H1 (cell line): ENCODE measurements around the gene SAFB. TPM values are rescaled to one million over a fixed set of nuclear protein-coding genes. Genes with fewer than 3 reads are reported as not detected.

Experiments
- CEBPB ChIP-seq: IDR thresholded peaks from 2 replicates; pipeline ENCODE4 v1.6.1; 2012; ENCODE audit warnings: low read depth, low read length
- RAD21 ChIP-seq, 2 experiments: IDR thresholded peaks in 1 of 2; conservative IDR thresholded peaks in 1 of 2; 2 replicates each; pipeline ENCODE4 v1.6.1; 2011; ENCODE audit warnings: low read depth in 2 of 2, low read length in 2 of 2, improper control_type of control experiment in 1 of 2, inconsistent platforms in 1 of 2, mild to moderate bottlenecking in 1 of 2, moderate library complexity in 1 of 2
- RXRA ChIP-seq: IDR thresholded peaks from 2 replicates; pipeline ENCODE4 v1.6.1; 2011; ENCODE audit warnings: low read depth, mild to moderate bottlenecking, low read length, moderate library complexity; ENCODE audit not compliant: insufficient read depth
- SP4 ChIP-seq: IDR thresholded peaks from 2 replicates; pipeline ENCODE4 v1.6.1; 2012; ENCODE audit warnings: low read length, inconsistent platforms
- TAF7 ChIP-seq: optimal IDR thresholded peaks from 2 replicates; pipeline ENCODE3; 2011; ENCODE audit warnings: low read depth, mild to moderate bottlenecking, inconsistent platforms, low read length, moderate library complexity, borderline replicate concordance
- USF2 ChIP-seq: IDR thresholded peaks from 2 replicates; pipeline ENCODE4 v1.6.1; 2011; ENCODE audit warnings: low read length, improper control_type of control experiment
- polyA plus RNA-seq, 7 experiments: library from polyadenylated mRNA; depleted of rRNA in 3 of 7; stranded (reverse) in 5 of 7; unstranded in 2 of 7; fragments of >200 nt in 5 of 7; fragments of 200-250 nt in 2 of 7; gene quantifications; 1 replicate in 5 of 7; 2 replicates in 1 of 7; 4 replicates in 1 of 7; pipeline versions ENCODE4 v1.2.1 to v1.2.3, GENCODE V29; 2011 to 2013; ENCODE audit warnings: missing spikeins in 2 of 7, mixed read lengths in 2 of 7
- total RNA-seq: library from RNA; stranded (reverse); fragmentation: NEBNext Ultra II Directional; extraction: Animal tissue kit (Norgen Biotek cat#: 25700); gene quantifications from 2 replicates; pipeline ENCODE4 v1.2.1, GENCODE V29; 2021

Gene SAFB
- total and polyA plus RNA-seq, 2 of the 8 experiments (the other 6 are each of a cell fraction or from before 2014, with no cell fraction given), result 27.0 to 110 TPM

- no peak for TF ChIP-seq USF2
- TF ChIP-seq RAD21 (IDR thresholded peaks at IDR 0.05 in 1 of 2, conservative IDR thresholded peaks at IDR 0.05 in 1 of 2; ENCODE audit: low read depth in 2 of 2, low read length in 2 of 2), result no peak
- no peak for TF ChIP-seq TAF7
- no peak for TF ChIP-seq CEBPB
- no peak for TF ChIP-seq RXRA
- no peak for TF ChIP-seq SP4
- TF ChIP-seq, all 59 proteins: peak for 0
Observed at GRCh38 chr19:5591476-5591875, 31.4 kb upstream of the SAFB start (continued).
